NCI-H748 treated with DMSO at 0.1 percent for 48 hours (cell line): ENCODE data around the gene NAB2.
"Not testable (repeated sequence)": the region's sequence is repeated elsewhere in the genome, so short reads cannot be mapped to it uniquely, and the experiment has no call there.

Experiments used
- DNase-seq: peaks from one replicate; lab custom pipeline; 2025; lab: John Stamatoyannopoulos, UW

The NAB2 gene

GRCh38 chr12:57110104-57111030 is 21.5 kb downstream of the NAB2 start:
- DNase-seq = no peak

DNA sequence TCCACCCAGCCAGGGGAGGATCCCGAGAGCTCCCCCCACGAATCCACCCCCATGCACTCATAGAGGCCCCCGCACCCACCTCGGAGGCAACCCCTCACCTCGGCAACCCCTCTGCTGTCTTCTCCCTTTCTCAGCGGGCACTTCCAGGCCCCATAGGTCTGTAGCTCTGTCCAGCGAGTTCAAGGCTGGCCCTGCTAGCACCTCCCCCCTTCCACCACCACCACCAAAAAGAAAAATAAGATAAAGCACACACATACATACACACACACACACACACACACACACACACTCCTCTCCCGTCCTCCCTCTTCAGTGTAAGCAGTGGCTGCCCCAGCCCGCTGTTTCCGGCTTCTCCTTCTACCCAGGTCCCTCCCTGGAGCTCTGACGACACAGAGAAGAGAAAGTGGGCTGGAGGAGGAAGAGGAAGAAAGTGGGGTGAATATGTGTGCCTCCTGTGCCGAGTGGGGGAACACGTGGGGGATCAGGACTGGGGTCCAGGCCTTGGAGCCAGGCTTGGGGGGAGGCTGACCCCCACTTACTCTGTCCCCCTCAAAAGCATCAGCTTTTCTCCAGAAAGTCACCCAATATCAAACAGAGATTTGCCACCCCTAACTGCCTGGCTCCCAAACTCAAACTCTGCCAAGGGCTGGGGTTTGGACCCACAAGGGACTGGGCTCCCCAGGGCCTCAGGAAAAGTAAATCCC is 22.3 kb downstream of the NAB2 start, which contains the start of gene STAT6:
Gene STAT6 (minus strand): TSS at position 332 of the 704 bp plus-strand sequence. CDS start 3,084 bp downstream, outside the sequence.
- DNase-seq = no peak

- DNase-seq = no peak
Measured at GRCh38 chr12:57112492-57113294, 23.8 kb downstream of the NAB2 start.

GRCh38 chr12:57116580-57117281 is 27.8 kb downstream of the NAB2 start:
- no peak for DNase-seq

DNA sequence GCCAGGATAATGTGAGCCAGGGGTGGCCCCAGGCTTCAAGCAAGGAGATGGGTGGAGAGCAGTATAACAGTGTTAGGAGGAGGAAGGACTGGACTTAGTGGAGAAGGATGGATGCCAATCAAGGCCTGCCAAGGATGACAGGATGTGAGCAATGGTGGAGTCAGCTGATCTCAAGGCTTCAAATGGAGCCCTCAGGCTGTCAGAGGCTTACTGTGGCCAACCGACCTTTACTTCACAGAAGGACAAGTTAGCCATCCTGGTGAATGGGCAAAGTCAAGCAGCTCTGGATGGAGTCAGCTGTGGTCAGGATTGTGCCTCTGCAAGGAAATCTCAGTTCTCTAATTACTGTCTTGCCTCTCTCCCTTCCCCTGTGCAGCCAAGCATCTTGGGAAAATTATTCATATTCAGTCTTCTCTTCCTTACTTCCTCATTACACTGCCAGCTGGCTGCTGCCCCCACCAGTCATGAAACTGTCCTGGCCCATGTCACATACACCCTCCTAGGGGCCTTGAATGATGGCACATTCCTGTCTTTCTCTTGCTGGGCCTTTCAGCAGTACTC is 29.9 kb downstream of the NAB2 start:
- no peak for DNase-seq

DNA sequence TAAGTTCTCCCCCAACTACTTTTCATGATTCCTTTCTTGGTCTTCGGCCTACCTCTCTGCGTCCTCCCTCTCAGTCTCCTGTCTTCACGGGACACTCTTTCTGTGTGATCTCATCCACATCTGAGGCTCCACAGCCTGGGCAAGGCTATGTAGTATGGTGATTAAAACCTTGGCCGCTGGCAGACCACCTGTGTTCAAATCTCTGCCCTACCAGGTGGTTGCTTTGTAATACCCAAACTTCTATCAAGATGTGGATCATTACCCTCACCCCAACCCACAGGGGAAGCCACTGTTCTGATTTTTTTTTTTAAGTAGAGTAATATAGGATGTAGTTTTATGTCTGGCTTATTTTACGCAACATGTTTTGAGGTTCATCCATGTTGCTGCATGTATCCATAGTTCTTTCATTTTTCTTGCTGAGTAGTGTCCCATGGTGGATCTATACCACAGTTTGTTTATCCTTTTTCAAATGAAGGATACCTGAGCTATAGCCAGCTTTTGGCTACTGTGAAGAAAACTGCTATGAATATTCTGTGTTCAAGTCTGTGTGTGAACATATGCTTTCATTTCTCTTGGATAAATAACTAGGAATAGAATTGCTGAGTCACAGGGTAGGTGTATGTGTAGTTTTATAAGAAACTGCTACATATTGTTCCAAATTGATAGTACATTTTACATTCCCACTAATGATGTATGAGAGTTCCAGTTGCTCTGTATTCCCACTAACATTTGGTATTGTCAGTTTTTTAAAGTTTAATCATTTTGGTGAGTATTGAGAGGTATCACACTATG is 30.6 kb downstream of the NAB2 start:
- DNase-seq = no peak

GRCh38 chr12:57120718-57121117 is 31.8 kb downstream of the NAB2 start:
- DNase-seq = not testable (repeated sequence)

DNA sequence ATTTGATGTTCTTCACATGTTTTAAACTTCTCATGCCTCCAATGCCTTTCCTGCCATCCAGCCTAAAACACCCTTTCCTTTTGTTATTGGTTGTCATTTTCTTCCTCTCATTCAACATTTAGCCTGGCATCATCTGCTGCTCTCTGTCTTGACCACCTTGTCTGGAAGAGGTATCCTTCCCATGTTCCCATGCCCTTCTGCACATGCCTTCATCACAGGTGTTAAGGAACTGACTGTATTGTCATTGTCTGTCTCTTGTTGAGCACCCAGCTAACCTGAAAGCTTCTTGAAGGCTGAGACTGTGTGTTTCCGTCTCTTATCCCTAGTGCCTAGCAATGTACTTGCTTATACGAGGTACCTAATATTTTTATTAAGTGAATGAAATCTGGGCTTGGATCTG is 34.9 kb downstream of the NAB2 start:
- no peak for DNase-seq

- DNase-seq = peak; percentile 78
Measured at GRCh38 chr12:57124261-57124877, 35.5 kb downstream of the NAB2 start.

- no peak for DNase-seq
Measured at GRCh38 chr12:57126061-57126460, 37.1 kb downstream of the NAB2 start.

DNA sequence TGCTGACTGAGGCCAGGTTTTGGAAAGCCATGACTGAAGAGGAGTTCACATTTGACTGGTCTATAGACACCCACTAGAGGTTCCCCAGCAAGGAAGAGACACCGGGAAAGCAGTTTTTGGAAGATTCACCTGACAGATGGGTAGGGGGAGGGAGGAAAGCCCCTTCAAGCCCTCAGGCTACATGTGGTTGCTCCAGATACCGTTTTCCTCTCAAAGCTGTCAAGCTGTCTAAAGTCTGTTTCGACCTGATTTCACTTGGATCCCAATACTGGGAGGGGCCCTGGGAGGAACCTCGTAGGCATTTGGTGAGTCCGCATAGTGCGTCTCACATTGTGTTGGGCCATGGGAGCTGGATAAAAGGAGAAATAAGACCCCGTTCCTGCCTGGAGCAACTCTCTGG is 37.6 kb downstream of the NAB2 start:
- DNase-seq = no peak

DNA sequence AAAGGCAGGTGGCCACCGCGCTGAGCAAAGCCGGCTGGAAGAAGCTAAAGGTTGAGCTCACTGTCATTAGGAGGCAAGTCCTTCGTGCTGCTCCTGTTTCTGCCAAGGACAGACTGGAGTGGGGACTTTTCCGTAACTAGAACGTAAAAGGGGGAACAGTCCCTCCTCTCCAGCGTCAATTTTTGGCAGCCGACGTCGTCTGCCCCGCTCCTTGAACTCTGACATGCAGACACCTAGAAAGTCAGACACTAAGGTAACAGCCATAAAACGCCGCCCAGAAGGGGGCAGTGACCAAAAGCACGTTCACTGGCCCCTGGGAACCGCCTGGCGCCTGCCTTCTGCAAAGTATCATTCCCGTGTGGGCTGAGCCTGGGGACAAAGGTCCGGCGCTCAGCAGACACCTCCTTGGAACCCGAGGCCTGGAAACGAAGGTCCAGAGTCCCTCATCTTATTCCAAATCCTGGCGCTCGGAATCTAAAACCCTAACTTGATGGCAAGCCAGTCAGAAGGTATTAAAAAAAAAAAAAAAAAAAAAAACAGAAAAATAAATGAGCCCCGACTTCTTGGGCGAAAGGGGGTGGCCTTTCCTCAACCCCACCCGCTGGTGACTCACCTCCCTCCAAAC is 38.3 kb downstream of the NAB2 start:
- DNase-seq = peak; percentile 31

GRCh38 chr12:57127726-57128518 is 39.0 kb downstream of the NAB2 start, which contains the start of gene LRP1:
TSS of gene LRP1 (plus strand) at chr12:57128483. CDS start at chr12:57128965, 482 bp downstream.
- peak; percentile 57 for DNase-seq

- DNase-seq = no peak
Measured at GRCh38 chr12:57128519-57129247, 39.8 kb downstream of the NAB2 start.

DNA sequence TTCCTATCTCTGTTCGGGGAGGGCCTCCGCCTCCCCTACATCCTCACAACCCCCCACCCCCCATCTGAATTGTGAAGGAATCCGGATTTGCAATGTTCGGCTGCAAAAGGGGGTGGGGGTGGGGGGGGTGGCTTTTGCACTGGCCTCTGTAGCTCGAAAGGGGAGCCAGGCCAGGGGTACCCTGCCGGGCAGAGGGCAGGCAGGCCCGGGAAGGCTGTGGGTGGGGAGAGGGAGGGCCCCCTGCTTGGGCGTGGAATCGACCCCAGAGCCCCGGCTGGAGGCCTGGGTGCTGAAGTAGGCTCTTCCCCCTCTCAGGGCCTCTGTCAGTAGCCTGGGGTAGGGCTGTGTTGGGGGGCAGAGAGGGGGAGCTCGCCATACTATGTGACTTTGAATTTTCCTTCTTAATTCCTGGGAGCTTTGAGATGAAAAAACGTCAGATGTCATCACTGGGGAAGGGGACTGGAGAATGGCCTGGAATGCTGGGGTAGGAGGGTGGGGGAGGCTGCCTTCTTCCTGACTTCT is 40.5 kb downstream of the NAB2 start:
- DNase-seq = no peak

- DNase-seq = no peak
Measured at GRCh38 chr12:57129889-57130288, 41.0 kb downstream of the NAB2 start.

GRCh38 chr12:57130941-57131340 is 42.0 kb downstream of the NAB2 start:
- no peak for DNase-seq
